Activated B cell treated with CpG ODN at 0.5 μM for 24 hours (primary cell): Measurements from ENCODE around the gene DIAPH3. TPM values are rescaled to one million over a fixed set of nuclear protein-coding genes. Genes with fewer than 3 reads are reported as not detected.

ENCODE experiments used
- ATAC-seq: fragments of 200-7000 bp; cut with Tn5 transposase; one replicate; pipeline ENCODE4 v1.10.0; 2021; ENCODE audit warnings: low read depth, mild to moderate bottlenecking, moderate library complexity
- CTCF ChIA-PET: fragments of 350-600 bp; sonication (Branson Sonifier 250); formaldehyde crosslinking; loops from one replicate; lab custom pipeline; 2021; ENCODE audit warnings: antibody characterized with exemption; lab: Charles Lee
- POLR2A ChIA-PET: fragments of 350-600 bp; sonication (Branson Sonifier 250); formaldehyde crosslinking; loops from one replicate; lab custom pipeline; 2021; ENCODE audit warnings: antibody characterized with exemption; lab: Charles Lee
- DNase-seq: peaks from one replicate; pipeline ENCODE4 v3.0.0; 2022
- H3K27ac Mint-ChIP-seq: one replicate; pipeline ENCODE4 v1.8.0; 2020; ENCODE audit warnings: mixed read lengths
- H3K27me3 Mint-ChIP-seq: one replicate; pipeline ENCODE4 v1.8.0; 2021; ENCODE audit warnings: mixed read lengths
- H3K36me3 Mint-ChIP-seq: one replicate; pipeline ENCODE4 v1.8.0; 2021; ENCODE audit warnings: low read depth, mixed read lengths
- H3K4me1 Mint-ChIP-seq: one replicate; pipeline ENCODE4 v1.8.0; 2021; ENCODE audit warnings: mixed read lengths
- H3K4me3 Mint-ChIP-seq: one replicate; pipeline ENCODE4 v1.8.0; 2020; ENCODE audit warnings: mild to moderate bottlenecking, mixed read lengths
- H3K9me3 Mint-ChIP-seq: one replicate; pipeline ENCODE4 v1.8.0; 2020; ENCODE audit warnings: mixed read lengths
- CTCF ChIP-seq: fragments of 200-600 bp; IDR thresholded peaks from one replicate; pipeline ENCODE4 v1.8.0; 2022; ENCODE audit warnings: antibody characterized with exemption, mild to moderate bottlenecking
- intact Hi-C: fragments of 100-400 bp; cut with micrococcal nuclease; formaldehyde crosslinking; loops from one replicate; pipeline ENCODE4 v1.15.1; 2024
- total RNA-seq: library from RNA; stranded (reverse); gene quantifications from 2 replicates; pipeline ENCODE4 v1.2.3, GENCODE V29; 2022

Gene DIAPH3
- total RNA-seq, 1 donor from 2014 or later = 0.38 TPM

GRCh38 chr13:59931621-59932020 lies 232.1 kb downstream of the DIAPH3 start:
- Mint-ChIP-seq H3K4me1 (no peaks in the 10 kb centered on the region), H3K36me3 (peaks cover 4% of the 10 kb centered on the region), H3K9me3 (peaks cover 21% of the 10 kb centered on the region), H3K27me3 (no peaks in the 10 kb centered on the region), H3K27ac (no peak overlapping the region), H3K4me3 (no peak overlapping the region)
- CTCF ChIA-PET = no interaction called here
- POLR2A ChIA-PET = no interaction called here
- ATAC-seq = no peak
- DNase-seq = no peak
- intact Hi-C loops = no loop called here
- TF ChIP-seq CTCF = no peak

- H3K27me3 Mint-ChIP-seq = no peaks in the 10 kb centered on the region
- no peak for TF ChIP-seq CTCF
- no peak overlapping the region for H3K4me3 Mint-ChIP-seq
- H3K4me1 Mint-ChIP-seq = no peaks in the 10 kb centered on the region
- intact Hi-C loops = no loop called here
- POLR2A ChIA-PET = no interaction called here
- H3K9me3 Mint-ChIP-seq = peaks cover 22% of the 10 kb centered on the region
- ATAC-seq (no peak), DNase-seq (no peak)
- H3K27ac Mint-ChIP-seq = no peak overlapping the region
- peaks cover 4% of the 10 kb centered on the region for H3K36me3 Mint-ChIP-seq
- CTCF ChIA-PET = no interaction called here
Measured at GRCh38 chr13:59924256-59924655, 239.5 kb downstream of the DIAPH3 start.

GRCh38 chr13:59915252-59915651 lies 248.5 kb downstream of the DIAPH3 start:
- Mint-ChIP-seq H3K9me3 (no peaks in the 10 kb centered on the region), H3K4me3 (no peak overlapping the region), H3K4me1 (no peaks in the 10 kb centered on the region), H3K27ac (no peak overlapping the region), H3K36me3 (no peaks in the 10 kb centered on the region), H3K27me3 (no peaks in the 10 kb centered on the region)
- POLR2A ChIA-PET = no interaction called here
- ATAC-seq (no peak), DNase-seq (no peak)
- TF ChIP-seq CTCF = no peak
- intact Hi-C loops = no loop called here
- CTCF ChIA-PET = no interaction called here

GRCh38 chr13:59914556-59914955 lies 249.2 kb downstream of the DIAPH3 start:
- DNase-seq = no peak
- H3K27ac Mint-ChIP-seq = no peak overlapping the region
- intact Hi-C loops = no loop called here
- H3K36me3 Mint-ChIP-seq = no peaks in the 10 kb centered on the region
- H3K4me1 Mint-ChIP-seq = no peaks in the 10 kb centered on the region
- POLR2A ChIA-PET = no interaction called here
- no peak for TF ChIP-seq CTCF
- CTCF ChIA-PET = no interaction called here
- no peaks in the 10 kb centered on the region for H3K27me3 Mint-ChIP-seq
- no peak for ATAC-seq
- H3K4me3 Mint-ChIP-seq = no peak overlapping the region
- no peaks in the 10 kb centered on the region for H3K9me3 Mint-ChIP-seq

GRCh38 chr13:59906413-59907049 lies 257.2 kb downstream of the DIAPH3 start:
- no peaks in the 10 kb centered on the region for H3K4me1 Mint-ChIP-seq
- H3K4me3 Mint-ChIP-seq = no peak overlapping the region
- no peaks in the 10 kb centered on the region for H3K9me3 Mint-ChIP-seq
- no peaks in the 10 kb centered on the region for H3K27me3 Mint-ChIP-seq
- intact Hi-C loops = no loop called here
- no peak for TF ChIP-seq CTCF
- DNase-seq = no peak
- H3K36me3 Mint-ChIP-seq = no peaks in the 10 kb centered on the region
- no peak overlapping the region for H3K27ac Mint-ChIP-seq
- no peak for ATAC-seq
- POLR2A ChIA-PET = no interaction called here
- CTCF ChIA-PET = no interaction called here
